A673 (cell line): ENCODE data around the gene COL19A1. TPM values are rescaled to one million over a fixed set of nuclear protein-coding genes. Genes with fewer than 3 reads are reported as not detected.
A peak's percentile ranks its signal among the peaks of the same experiment; 100 is the strongest.

Source experiments
- BruUV-seq: library from RNA; stranded (reverse); fragments of 400-500 nt; replicated peaks from 2 replicates; lab custom pipeline; 2021; lab: Mats Ljungman, UMichigan
- CTCF ChIA-PET: fragments of 300-600 bp; sonication (Branson Sonifier 250); formaldehyde crosslinking; loops from one replicate; lab custom pipeline; 2022; ENCODE audit warnings: antibody characterized with exemption; lab: Charles Lee
- POLR2A ChIA-PET: fragments of 300-600 bp; sonication (Branson Sonifier 250); formaldehyde crosslinking; loops from one replicate; lab custom pipeline; 2022; ENCODE audit warnings: antibody characterized with exemption; ENCODE audit not compliant: low non-redundant PET; lab: Charles Lee
- DNase-seq: peaks from one replicate; pipeline ENCODE4 v3.0.0-alpha.2; 2015; ENCODE audit warnings: low spot score
- H3K27ac ChIP-seq: fragments of 200-600 bp; sonication (generic); 2 replicates; pipeline ENCODE4 v1.5.1; 2016; ENCODE audit warnings: mixed run types, low read depth, mild to moderate bottlenecking, mixed read lengths, antibody characterized with exemption, low read length; ENCODE audit not compliant: poor library complexity, severe bottlenecking
- H3K27me3 ChIP-seq: fragments of 200-600 bp; sonication (generic); replicated peaks from 2 replicates; pipeline ENCODE4 v1.6.1; 2017; ENCODE audit warnings: mixed run types, low read depth, mild to moderate bottlenecking, mixed read lengths, antibody characterized with exemption, low read length; ENCODE audit not compliant: insufficient read depth, poor library complexity
- H3K36me3 ChIP-seq: fragments of 200-600 bp; sonication (generic); 2 replicates; pipeline ENCODE4 v1.6.1; 2016; ENCODE audit warnings: mixed run types, mild to moderate bottlenecking, mixed read lengths, antibody characterized with exemption, low read length; ENCODE audit not compliant: insufficient read depth, poor library complexity, severe bottlenecking
- H3K4me1 ChIP-seq: fragments of 200-600 bp; sonication (generic); 2 replicates; pipeline ENCODE4 v1.6.1; 2017; ENCODE audit warnings: mixed run types, mild to moderate bottlenecking, mixed read lengths, antibody characterized with exemption, low read length; ENCODE audit not compliant: insufficient read depth, poor library complexity, severe bottlenecking
- H3K4me3 ChIP-seq: fragments of 200-600 bp; sonication (generic); 2 replicates; pipeline ENCODE4 v1.5.1; 2016; ENCODE audit warnings: low read depth, mixed run types, mild to moderate bottlenecking, mixed read lengths, low read length; ENCODE audit not compliant: poor library complexity, severe bottlenecking
- H3K9me3 ChIP-seq: fragments of 200-600 bp; sonication (generic); 2 replicates; pipeline ENCODE4 v1.6.1; 2016; ENCODE audit warnings: mixed run types, low read depth, mild to moderate bottlenecking, mixed read lengths, antibody characterized with exemption, low read length; ENCODE audit not compliant: poor library complexity, severe bottlenecking
- EZH2 ChIP-seq: fragments of 200-600 bp; sonication (generic); IDR thresholded peaks from 2 replicates; pipeline ENCODE4 v1.6.1; 2017; ENCODE audit warnings: borderline replicate concordance, low read depth, mild to moderate bottlenecking, mixed read lengths, antibody characterized with exemption, low read length; ENCODE audit not compliant: poor library complexity, severe bottlenecking
- intact Hi-C: fragments of 100-400 bp; cut with micrococcal nuclease; formaldehyde crosslinking; loops from one replicate; pipeline ENCODE4 v1.10.0; 2022; ENCODE audit not compliant: unreplicated experiment
- total RNA-seq: library from RNA; stranded (reverse); gene quantifications from 2 replicates; pipeline ENCODE4 v1.2.3, GENCODE V29; 2021
- TF ChIP-seq, protein P1 (sequence below): fragments of 300-800, 200-600 bp; sonication (generic); conservative IDR thresholded peaks from 2 replicates; pipeline ENCODE4 v1.5.1; 2017; ENCODE audit warnings: low read depth, mild to moderate bottlenecking, antibody characterized with exemption, low read length, moderate library complexity, mixed read lengths

COL19A1 gene
- total RNA-seq, 1 experiment from 2014 or later, result 0.37 TPM

DNA sequence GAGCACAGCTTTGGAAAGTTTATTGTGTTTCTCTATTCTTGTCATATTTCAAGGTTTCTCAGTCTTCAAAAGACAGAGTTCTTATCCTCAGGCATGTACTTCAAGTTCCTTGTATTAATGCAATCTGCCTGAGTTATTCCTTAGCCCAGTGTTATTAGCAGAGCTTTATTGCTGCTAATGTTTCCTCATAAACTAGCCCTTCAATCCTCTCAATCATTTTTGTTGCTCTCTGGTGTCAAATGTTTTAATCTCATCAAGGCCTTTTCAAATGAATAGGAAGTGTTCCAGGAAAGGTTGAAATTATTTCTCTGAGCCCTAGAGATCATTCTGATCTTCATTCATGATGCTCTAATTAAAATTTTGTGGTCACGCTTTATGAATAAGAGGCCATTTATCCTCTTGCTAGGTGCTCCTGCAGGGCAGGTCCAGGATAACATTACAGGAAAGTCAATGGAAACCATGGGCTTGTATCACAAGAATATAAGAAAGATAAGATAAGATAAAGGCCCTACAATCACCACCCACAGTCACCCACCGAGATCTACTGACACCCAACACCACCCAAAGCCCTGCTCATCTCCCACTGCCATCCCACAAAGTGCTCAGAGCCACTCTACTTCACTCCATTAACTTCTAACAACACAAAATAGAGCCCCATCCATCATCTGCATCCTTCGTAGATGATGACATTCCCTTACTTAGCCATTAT lies 310.6 kb downstream of the COL19A1 start:
- H3K27ac ChIP-seq, result no peak overlapping the region
- H3K4me1 ChIP-seq, result peaks cover 11% of the 10 kb centered on the region
- no peaks in the 10 kb centered on the region for H3K27me3 ChIP-seq
- TF ChIP-seq, protein P1, sequence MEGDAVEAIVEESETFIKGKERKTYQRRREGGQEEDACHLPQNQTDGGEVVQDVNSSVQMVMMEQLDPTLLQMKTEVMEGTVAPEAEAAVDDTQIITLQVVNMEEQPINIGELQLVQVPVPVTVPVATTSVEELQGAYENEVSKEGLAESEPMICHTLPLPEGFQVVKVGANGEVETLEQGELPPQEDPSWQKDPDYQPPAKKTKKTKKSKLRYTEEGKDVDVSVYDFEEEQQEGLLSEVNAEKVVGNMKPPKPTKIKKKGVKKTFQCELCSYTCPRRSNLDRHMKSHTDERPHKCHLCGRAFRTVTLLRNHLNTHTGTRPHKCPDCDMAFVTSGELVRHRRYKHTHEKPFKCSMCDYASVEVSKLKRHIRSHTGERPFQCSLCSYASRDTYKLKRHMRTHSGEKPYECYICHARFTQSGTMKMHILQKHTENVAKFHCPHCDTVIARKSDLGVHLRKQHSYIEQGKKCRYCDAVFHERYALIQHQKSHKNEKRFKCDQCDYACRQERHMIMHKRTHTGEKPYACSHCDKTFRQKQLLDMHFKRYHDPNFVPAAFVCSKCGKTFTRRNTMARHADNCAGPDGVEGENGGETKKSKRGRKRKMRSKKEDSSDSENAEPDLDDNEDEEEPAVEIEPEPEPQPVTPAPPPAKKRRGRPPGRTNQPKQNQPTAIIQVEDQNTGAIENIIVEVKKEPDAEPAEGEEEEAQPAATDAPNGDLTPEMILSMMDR, result no peak
- TF ChIP-seq EZH2, result no peak
- no peak overlapping the region for H3K4me3 ChIP-seq
- CTCF ChIA-PET, result no interaction called here
- H3K9me3 ChIP-seq, result no peaks in the 10 kb centered on the region
- POLR2A ChIA-PET, result no interaction called here
- no TSS peak for BruUV-seq
- no peak for DNase-seq
- no peaks in the 10 kb centered on the region for H3K36me3 ChIP-seq
- intact Hi-C loops, result no loop called here

DNA sequence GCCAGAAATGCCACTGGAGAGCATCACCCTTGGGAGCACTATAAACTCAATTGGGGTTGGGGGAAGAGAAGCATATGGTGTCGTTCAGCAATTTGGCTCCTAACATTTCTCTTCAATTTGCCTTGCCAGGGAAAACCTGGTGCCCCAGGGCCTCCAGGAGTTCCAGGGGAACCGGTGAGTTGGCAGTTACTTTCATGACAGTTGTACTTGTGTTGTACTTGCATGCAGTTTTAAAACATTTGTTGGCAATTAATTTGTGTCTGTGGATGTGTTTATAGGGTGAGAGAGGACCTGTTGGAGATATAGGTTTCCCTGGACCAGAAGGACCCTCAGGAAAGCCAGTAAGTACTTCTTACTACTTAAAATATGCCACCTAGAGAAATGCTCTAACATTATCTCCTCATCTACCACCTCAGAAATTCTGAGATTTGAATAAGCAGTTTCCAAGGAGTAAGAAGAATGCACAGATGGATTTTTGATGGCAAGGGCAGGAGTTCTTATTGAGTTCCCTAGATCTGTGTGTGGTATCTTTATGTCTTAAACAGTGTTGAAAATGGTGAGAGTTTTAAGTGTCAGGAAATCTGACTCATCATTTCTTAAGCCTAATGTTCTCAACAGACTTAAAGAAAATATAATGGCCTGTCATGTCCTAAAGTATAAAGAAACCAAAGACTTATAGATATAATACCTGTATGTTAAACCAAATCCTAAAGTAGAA lies 314.0 kb downstream of the COL19A1 start:
- no TSS peak for BruUV-seq
- POLR2A ChIA-PET, result no interaction called here
- intact Hi-C loops, result no loop called here
- Histone ChIP-seq H3K4me1 (peaks cover 11% of the 10 kb centered on the region), H3K27me3 (no peaks in the 10 kb centered on the region), H3K36me3 (no peaks in the 10 kb centered on the region), H3K4me3 (no peak overlapping the region), H3K27ac (peak overlapping the region; percentile 62), H3K9me3 (no peaks in the 10 kb centered on the region)
- peak; percentile 56 for DNase-seq
- CTCF ChIA-PET, result no interaction called here
- no peak for TF ChIP-seq EZH2
- TF ChIP-seq, protein P1, result no peak

DNA sequence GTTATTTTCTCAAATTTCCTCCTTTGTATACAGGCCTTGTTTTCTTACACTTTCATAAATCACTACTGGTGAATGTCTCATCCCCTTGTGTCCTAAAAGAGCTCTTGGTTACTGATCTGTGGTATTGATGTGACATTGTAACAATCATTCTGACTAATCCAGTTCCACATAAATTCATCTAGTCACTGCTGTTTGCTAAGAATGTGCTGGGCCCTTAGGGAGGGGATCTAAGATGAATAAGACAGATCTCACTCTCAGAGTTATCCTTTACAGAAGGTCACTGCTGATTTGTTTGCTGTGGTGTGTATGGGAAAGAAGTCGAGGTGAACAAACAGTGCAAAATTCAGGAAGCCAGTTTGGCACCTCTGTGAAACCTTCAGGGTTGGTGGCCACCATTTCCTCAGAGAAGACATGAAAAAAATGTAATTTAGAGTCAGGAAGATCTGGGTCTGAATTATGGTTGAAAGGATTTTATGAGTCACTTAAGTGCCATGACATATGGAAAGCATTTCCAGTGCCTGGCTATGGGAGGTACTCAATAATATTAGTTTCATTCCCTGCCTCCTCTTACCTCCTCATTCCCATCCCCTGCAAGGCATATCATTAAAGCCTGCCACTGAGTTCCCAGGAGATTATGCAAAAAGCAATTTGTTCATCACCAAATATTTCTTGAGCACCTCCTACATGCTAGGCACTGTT lies 314.7 kb downstream of the COL19A1 start:
- H3K9me3 ChIP-seq, result no peaks in the 10 kb centered on the region
- no peak overlapping the region for H3K4me3 ChIP-seq
- peaks cover 11% of the 10 kb centered on the region for H3K4me1 ChIP-seq
- BruUV-seq, result no TSS peak
- CTCF ChIA-PET, result no interaction called here
- DNase-seq, result peak; percentile 63
- peak overlapping the region; percentile 62 for H3K27ac ChIP-seq
- intact Hi-C loops, result no loop called here
- TF ChIP-seq, protein P1, result no peak
- TF ChIP-seq EZH2, result no peak
- no peaks in the 10 kb centered on the region for H3K27me3 ChIP-seq
- POLR2A ChIA-PET, result no interaction called here
- H3K36me3 ChIP-seq, result no peaks in the 10 kb centered on the region
